Stimulated activated CD4-positive, alpha-beta T cell treated with anti-CD3 and anti-CD28 coated beads, TNF-alpha, amount 100 ng/mL, for 1 hour (primary cell): ENCODE data around the gene GJA10.
"Not testable (repeated sequence)": the region's sequence is repeated elsewhere in the genome, so short reads cannot be mapped to it uniquely, and the experiment has no call there.

Source experiments
- DNase-seq, 3 donors: peaks; one replicate each; pipeline ENCODE4 v3.0.0-alpha.2; 2020; ENCODE audit warnings: low read depth in 3 of 3, low spot score in 1 of 3

The GJA10 gene

GRCh38 chr6:89894169-89894568 is at the start of gene GJA10:
GJA10 (plus strand) TSS chr6:89894469; CDS start chr6:89894469, 0 bp downstream.
- DNase-seq = no peak

DNA sequence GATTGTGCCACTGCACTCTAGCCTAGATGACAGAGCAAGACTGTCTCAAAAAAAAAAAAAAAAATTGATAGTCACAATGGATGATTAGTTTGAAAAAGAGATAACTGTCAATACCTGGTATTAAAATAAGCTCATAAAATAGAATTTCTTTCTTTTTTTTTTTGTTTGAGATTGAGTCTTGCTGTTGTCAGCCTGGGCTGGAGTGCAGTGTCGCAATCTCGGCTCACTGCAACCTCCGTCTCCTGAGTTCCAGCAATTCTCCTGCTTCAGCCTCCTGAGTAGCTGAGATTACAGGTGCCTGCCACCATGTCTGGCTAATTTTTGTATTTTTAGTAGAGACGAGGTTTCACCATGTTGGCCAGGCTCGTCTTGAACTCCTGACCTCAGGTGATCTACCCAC is 46.8 kb upstream of the GJA10 start:
- not testable (repeated sequence) for DNase-seq

DNA sequence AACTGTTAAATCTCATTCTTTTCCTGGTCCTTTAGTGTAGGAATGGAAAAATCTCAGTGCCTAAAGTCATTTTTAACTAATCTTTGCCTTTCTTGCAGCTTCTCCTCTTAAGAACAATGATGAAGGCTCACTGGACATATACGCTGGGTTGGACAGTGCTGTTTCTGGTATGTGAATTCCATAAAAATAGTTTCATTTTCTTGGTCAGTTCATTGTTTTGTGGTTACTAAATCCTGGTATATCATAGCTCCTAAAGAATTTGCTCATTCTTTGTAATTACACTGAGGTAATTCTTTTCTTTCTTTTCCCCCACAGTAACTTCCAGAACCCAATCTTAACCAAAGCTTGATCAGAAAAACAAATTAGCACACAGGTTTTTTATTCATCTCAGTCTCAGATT is 41.2 kb upstream of the GJA10 start:
- no peak for DNase-seq

GRCh38 chr6:89858041-89858440 is 36.2 kb upstream of the GJA10 start:
- no peak for DNase-seq

DNA sequence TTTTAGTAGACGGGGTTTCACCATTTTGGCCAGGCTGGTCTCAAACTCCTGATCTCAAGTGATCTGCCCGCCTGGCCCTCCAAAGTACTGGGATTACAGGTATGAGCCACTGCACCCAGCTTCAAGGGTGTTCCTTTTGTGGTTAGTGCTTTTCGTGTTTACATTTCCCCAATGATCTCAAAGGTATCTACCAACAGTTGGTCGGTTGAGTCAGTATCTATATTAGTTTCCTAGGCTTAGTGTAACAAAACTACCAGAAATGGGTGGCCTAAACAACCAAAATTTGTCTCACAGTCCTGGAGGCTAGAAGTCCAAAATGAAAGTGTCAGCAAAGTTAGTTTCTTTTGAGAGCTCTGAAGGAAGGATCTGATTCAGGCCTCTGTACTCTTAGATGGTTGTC is 34.5 kb upstream of the GJA10 start:
- DNase-seq = no peak

GRCh38 chr6:89862273-89862672 is 32.0 kb upstream of the GJA10 start:
- no peak for DNase-seq

GRCh38 chr6:89862698-89863097 is 31.6 kb upstream of the GJA10 start:
- no peak for DNase-seq

GRCh38 chr6:89866024-89866678 is 28.1 kb upstream of the GJA10 start:
- DNase-seq = no peak

GRCh38 chr6:89873721-89874120 is 20.5 kb upstream of the GJA10 start:
- no peak for DNase-seq

GRCh38 chr6:89874438-89874837 is 19.8 kb upstream of the GJA10 start:
- no peak for DNase-seq

DNA sequence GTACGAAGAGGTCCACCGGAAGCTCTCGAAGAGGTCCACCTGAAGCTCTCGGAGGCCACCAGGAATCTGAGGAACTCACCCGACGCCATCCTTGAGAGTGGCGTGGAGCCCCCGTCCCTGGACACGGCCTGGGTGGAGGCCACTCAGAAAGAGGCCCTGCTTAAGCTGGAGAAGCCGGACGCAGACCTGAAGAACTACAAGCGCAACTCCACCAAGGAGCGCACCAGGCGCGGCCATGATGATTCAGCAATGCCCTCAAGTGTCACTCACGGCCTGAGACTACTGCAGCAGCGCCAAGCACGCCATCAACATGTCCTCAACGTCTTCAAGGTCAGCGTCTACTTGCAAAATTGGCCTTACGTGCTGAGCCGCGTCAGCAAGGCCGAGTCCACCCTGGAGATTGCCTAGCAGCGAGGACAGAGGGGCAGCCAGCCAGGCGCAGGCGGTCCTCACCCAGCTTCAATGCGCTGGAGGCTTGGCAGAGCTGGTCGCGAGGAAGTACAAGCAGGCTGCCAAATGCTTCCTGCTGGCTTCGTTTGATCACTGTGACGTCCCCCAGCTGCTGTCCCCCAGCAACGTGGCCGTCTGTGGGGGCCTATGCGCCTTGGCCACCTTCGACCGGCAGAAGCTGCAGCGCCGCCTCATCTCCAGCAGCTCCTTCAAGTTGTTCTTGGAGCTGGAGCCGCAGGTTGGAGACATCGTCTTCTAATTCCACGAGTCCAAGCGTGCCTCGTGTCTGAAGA is 7.7 kb upstream of the GJA10 start:
- no peak for DNase-seq

DNA sequence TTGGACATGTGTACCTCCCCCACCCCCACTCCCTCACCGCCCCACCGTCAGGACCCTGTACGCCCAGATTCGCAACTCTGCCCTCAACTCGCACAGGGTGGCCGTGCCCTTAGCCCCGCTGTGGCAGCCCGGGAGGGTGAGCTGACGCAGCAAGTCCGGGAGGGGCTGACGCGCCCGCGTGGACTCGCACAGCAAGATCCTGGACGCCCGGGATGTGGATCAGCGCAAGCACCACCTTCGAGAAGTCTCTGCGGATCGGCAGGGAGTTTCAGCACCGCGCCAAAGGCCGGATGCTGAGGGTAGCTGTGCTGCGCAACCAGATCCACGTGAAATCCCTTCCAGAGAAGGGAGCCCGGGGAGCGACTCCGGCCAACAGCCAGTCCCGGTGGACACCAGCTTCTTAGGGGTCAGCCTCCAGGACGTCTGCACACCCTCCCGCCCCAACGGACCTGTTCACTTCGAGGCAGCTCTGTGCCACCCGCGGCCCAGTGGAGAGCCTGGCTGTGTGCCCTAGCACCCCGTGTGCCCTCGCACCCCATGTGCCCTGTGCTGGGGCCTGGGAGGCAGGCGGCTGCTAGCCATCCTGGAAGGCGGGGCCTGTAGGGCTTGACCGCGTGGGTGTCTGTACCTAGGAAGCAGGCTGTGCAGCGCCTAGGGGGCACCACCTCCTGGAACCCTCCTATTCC is 6.7 kb upstream of the GJA10 start:
- no peak for DNase-seq

GRCh38 chr6:89888138-89888514 is 6.1 kb upstream of the GJA10 start:
- no peak for DNase-seq

DNA sequence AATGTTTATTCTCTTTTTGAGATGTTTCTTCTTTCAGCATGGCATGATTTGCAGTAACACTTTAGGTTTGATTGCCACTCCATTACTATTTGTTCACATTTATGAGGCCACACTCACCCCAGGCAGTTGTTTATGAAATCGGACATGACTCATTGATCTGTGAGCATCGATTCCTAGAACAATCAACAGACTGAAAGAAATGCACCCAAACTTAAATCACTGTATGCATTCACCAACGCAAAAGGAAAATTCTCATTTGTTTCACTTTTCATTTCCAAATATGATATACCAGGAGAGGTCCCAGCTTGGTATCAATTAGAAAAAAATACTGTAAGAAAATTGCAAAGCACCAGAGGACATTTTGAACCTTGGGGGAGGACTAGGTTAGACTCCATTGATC is 5.4 kb upstream of the GJA10 start:
- DNase-seq = no peak

- not testable (repeated sequence) for DNase-seq
These were observed 3.3 kb upstream of the GJA10 start for GRCh38 chr6:89890845-89891528.

DNA sequence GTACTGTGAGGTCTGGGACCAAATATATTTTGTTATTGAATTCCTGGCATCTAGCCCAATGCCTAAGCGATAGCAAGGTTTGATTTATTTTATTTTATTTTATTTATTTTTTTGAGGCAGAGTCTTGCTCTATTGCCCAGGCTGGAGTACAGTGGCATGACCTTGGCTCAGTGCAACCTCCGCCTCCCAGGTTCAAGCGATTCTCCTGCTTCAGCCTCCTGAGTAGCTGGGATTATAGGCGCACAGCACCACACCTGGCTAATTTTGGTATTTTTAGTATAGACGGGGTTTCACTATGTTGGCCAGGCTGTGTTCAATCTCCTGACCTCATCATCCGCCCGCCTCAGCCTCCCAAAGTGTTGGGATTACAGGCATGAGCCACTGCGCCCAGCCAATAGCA is 1.7 kb upstream of the GJA10 start:
- DNase-seq = not testable (repeated sequence)

GRCh38 chr6:89895276-89895874 is 1.1 kb downstream of the GJA10 start:
- DNase-seq = no peak

- not testable (repeated sequence) for DNase-seq
These were observed 16.0 kb downstream of the GJA10 start for GRCh38 chr6:89910001-89910901.

DNA sequence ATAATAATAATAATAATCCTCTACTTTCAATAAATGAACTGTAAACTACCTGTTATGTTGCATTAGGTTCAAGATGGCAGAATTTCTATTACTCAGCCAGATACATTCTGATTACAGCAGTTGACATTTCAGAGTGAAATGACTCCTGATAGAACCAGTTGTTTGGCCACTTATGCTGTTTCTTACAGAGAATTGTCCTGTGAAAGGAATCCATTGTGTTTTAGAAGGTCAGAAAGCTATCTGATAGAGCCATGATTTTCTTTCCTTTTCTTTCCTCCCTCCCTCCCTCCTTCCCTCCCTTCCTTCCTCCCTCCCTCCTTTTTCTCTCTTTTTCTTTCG is 16.6 kb downstream of the GJA10 start:
- DNase-seq = no peak

DNA sequence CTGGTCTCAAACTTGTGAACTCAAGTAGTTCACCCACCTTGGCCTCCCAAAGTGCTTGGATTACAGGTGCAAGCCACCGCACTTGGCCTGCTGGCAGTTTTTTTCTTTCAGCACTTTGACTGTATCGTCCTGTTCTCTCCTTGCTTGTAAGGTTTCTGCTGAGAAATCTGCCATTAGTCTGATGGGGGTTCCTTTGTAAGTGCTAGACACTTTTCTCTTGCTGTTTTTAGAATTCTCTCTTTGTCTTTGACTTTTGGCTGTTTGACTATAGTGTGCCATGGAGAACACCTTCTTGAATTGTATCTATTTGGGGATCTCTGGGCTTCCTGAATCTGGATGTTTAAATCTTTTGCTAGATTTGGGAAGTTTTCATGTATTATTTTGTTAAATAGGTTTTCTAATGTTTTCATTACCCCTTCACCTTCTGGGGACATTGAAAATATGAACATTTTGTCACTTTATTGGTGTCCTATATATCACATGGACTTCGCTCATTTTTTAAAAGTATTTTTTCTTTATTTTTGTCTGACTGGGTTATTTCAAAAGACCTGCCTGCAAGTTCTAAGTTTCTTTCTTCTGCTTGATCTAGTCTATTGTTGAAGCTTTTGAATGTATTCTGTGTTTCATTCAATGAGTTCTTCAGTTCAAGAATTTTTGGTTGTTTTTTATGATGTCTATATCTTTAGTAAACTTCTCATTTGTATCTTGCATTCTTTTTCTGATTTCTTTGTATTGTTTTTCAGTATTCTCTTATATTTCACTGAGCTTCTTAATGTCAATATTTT is 22.1 kb downstream of the GJA10 start:
- DNase-seq = no peak
